ENCODE results near the gene NLRP10.
A peak's percentile ranks its signal among the peaks of the same experiment; 100 is the strongest.

The NLRP10 gene

GRCh38 chr11:7977232-7977917, 12.1 kb upstream of the NLRP10 start:
- peak; percentile 49 for TF ChIP-seq ISL1 (CRISPR knock-in tag; IDR thresholded peaks at IDR 0.05)
- TF ChIP-seq ZNF70 (CRISPR knock-in tag; IDR thresholded peaks at IDR 0.05) = no peak
- ATAC-seq = peak; percentile 87

GRCh38 chr11:7974668-7975067, 9.4 kb upstream of the NLRP10 start:
- no peak for ATAC-seq
- TF ChIP-seq PPARA (CRISPR knock-in tag; IDR thresholded peaks at IDR 0.05; ENCODE audit: borderline replicate concordance) = no peak
- TF ChIP-seq OSR1 (CRISPR knock-in tag; IDR thresholded peaks at IDR 0.05) = no peak
- TF ChIP-seq CREB5 (CRISPR knock-in tag; IDR thresholded peaks at IDR 0.05; ENCODE audit: low read depth) = no peak
- TF ChIP-seq PATZ1 (CRISPR knock-in tag; IDR thresholded peaks at IDR 0.05; ENCODE audit: borderline replicate concordance) = no peak
- no peak for TF ChIP-seq BACH2 (CRISPR knock-in tag; IDR thresholded peaks at IDR 0.05; ENCODE audit: borderline replicate concordance)
- no peak for TF ChIP-seq ISL1 (CRISPR knock-in tag; IDR thresholded peaks at IDR 0.05)
- no peak for TF ChIP-seq GLIS3 (CRISPR knock-in tag; IDR thresholded peaks at IDR 0.05)
- TF ChIP-seq SNAI2 (CRISPR knock-in tag; IDR thresholded peaks at IDR 0.05) = no peak

GRCh38 chr11:7973011-7973410, 7.8 kb upstream of the NLRP10 start:
- no peak for ATAC-seq
- no peak for TF ChIP-seq ZFP30 (CRISPR knock-in tag; IDR thresholded peaks at IDR 0.05)

- TF ChIP-seq BACH2 (CRISPR knock-in tag; IDR thresholded peaks at IDR 0.05; ENCODE audit: borderline replicate concordance) (no peak), TOX (CRISPR knock-in tag; IDR thresholded peaks at IDR 0.05; ENCODE audit: borderline replicate concordance) (no peak), ZFP3 (CRISPR knock-in tag; IDR thresholded peaks at IDR 0.05) (no peak), CREB5 (CRISPR knock-in tag; IDR thresholded peaks at IDR 0.05; ENCODE audit: low read depth) (no peak), ISL1 (CRISPR knock-in tag; IDR thresholded peaks at IDR 0.05) (no peak), OSR1 (CRISPR knock-in tag; IDR thresholded peaks at IDR 0.05) (no peak), ESRRG (CRISPR knock-in tag; IDR thresholded peaks at IDR 0.05) (no peak)
- ATAC-seq = no peak
Measured at GRCh38 chr11:7971846-7972245, 6.6 kb upstream of the NLRP10 start.

- no peak for TF ChIP-seq CSDC2 (CRISPR knock-in tag; IDR thresholded peaks at IDR 0.05)
- TF ChIP-seq ZC3H10 (CRISPR knock-in tag; IDR thresholded peaks at IDR 0.05) = no peak
- no peak for TF ChIP-seq ISL1 (CRISPR knock-in tag; IDR thresholded peaks at IDR 0.05)
- no peak for TF ChIP-seq ESRRG (CRISPR knock-in tag; IDR thresholded peaks at IDR 0.05)
- TF ChIP-seq CSRNP3 (CRISPR knock-in tag; IDR thresholded peaks at IDR 0.05) = no peak
- TF ChIP-seq ZNF70 (CRISPR knock-in tag; IDR thresholded peaks at IDR 0.05) = no peak
- no peak for TF ChIP-seq CREB5 (CRISPR knock-in tag; IDR thresholded peaks at IDR 0.05; ENCODE audit: low read depth)
- TF ChIP-seq TCF4 (CRISPR knock-in tag; IDR thresholded peaks at IDR 0.05; ENCODE audit: borderline replicate concordance) = no peak
- no peak for TF ChIP-seq ZNF8 (CRISPR knock-in tag; IDR thresholded peaks at IDR 0.05)
- no peak for TF ChIP-seq OSR1 (CRISPR knock-in tag; IDR thresholded peaks at IDR 0.05)
- TF ChIP-seq ZFP3 (CRISPR knock-in tag; IDR thresholded peaks at IDR 0.05) = no peak
- ATAC-seq = no peak
Measured at GRCh38 chr11:7969756-7970646, 4.8 kb upstream of the NLRP10 start.
